NCI-H1105 treated with DMSO at 0.1 percent for 48 hours (cell line): ENCODE measurements around the gene DLGAP4.

ENCODE experiments used
- DNase-seq: peaks from one replicate; lab custom pipeline; 2025; lab: John Stamatoyannopoulos, UW

Gene DLGAP4

GRCh38 chr20:36565520-36565919, 259.4 kb downstream of the DLGAP4 start:
- DNase-seq, result no peak

- DNase-seq, result no peak
Measured at GRCh38 chr20:36569847-36570429, 263.8 kb downstream of the DLGAP4 start.

- DNase-seq, result no peak
Measured at GRCh38 chr20:36571564-36572504, 265.7 kb downstream of the DLGAP4 start.

GRCh38 chr20:36572701-36573102, 266.6 kb downstream of the DLGAP4 start:
- no peak for DNase-seq

GRCh38 chr20:36573103-36573797, 267.1 kb downstream of the DLGAP4 start, which contains the start of gene TGIF2:
TSS of gene TGIF2 (plus strand) at chr20:36573597. CDS start at chr20:36578775, 5,178 bp downstream.
- DNase-seq, result peak; percentile 12

- DNase-seq, result no peak
Measured at GRCh38 chr20:36573798-36574365, 267.7 kb downstream of the DLGAP4 start.

- DNase-seq, result no peak
Measured at GRCh38 chr20:36574366-36575135, 268.4 kb downstream of the DLGAP4 start.

GRCh38 chr20:36576081-36576445, 269.9 kb downstream of the DLGAP4 start:
- DNase-seq, result no peak
